Measurements from ENCODE around the gene HAS3.
"Not testable (repeated sequence)": the region's sequence is repeated elsewhere in the genome, so short reads cannot be mapped to it uniquely, and the experiment has no call there.

Gene HAS3

GRCh38 chr16:69139464-69139863 is 34.0 kb downstream of the HAS3 start:
- H3K27ac ChIP-seq, result not testable (repeated sequence)

GRCh38 chr16:69141014-69141413 is 35.6 kb downstream of the HAS3 start:
- no peak for DNase-seq (ENCODE audit: low read depth, low spot score)
- no peak overlapping the region for H3K27ac ChIP-seq

More at GRCh38 chr16:69139464-69139863, 34.0 kb downstream of the HAS3 start:
- DNase-seq (ENCODE audit: low read depth, low spot score), result not testable (repeated sequence)

GRCh38 chr16:69141936-69142335 is 36.5 kb downstream of the HAS3 start:
- H3K27ac ChIP-seq, result no peak overlapping the region
- DNase-seq (ENCODE audit: low read depth, low spot score), result no peak

- no peak overlapping the region for H3K27ac ChIP-seq
- no peak for DNase-seq (ENCODE audit: low read depth, low spot score)
Measured at GRCh38 chr16:69143116-69143515, 37.7 kb downstream of the HAS3 start.

GRCh38 chr16:69145658-69146057 is 40.2 kb downstream of the HAS3 start:
- no peak overlapping the region for H3K27ac ChIP-seq
- no peak for DNase-seq (ENCODE audit: low read depth, low spot score)

DNA sequence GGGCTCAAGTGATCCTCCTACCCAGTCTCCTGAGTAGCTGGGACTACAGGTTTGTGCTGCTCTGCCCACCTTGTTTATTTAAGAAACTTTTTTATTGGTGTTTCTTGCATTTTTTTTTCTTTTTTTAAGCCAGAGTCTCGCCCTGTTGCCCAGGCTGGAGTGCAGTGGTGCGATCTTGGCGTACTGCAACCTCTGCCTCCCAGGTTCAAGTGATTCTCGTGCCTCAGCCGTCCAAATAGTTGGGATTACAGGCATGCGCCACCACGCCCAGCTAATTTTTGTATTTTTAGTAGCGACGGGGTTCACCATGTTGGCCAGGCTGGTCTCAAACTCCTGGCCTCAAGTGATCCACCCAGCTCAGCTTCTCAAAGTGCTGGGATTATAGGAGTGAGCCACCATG is 44.2 kb downstream of the HAS3 start:
- H3K27ac ChIP-seq; DNase-seq (ENCODE audit: low read depth, low spot score): not testable (repeated sequence)

GRCh38 chr16:69150146-69150865 is 44.9 kb downstream of the HAS3 start:
- no peak overlapping the region for H3K27ac ChIP-seq
- DNase-seq (ENCODE audit: low read depth, low spot score), result no peak

DNA sequence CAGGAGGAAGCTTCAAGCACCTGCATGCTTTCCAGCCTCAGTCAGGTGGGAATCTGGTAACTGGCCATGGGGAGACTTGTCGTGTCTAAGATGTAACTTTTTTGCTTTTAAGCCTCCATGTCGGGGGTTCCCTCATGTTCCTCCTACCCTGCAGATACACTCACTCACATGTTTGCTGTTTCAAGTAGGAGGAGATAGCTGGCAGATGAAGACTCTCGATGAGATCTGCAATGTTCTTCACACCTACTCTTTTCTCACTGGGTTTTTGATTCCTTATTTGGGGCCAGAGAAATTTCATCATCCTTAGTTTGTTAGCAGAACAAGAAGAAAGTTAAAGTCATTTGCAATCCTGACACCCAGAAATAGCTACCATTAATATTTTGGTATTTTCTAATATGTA is 51.7 kb downstream of the HAS3 start:
- H3K27ac ChIP-seq, result no peak overlapping the region
- DNase-seq (ENCODE audit: low read depth, low spot score), result no peak

DNA sequence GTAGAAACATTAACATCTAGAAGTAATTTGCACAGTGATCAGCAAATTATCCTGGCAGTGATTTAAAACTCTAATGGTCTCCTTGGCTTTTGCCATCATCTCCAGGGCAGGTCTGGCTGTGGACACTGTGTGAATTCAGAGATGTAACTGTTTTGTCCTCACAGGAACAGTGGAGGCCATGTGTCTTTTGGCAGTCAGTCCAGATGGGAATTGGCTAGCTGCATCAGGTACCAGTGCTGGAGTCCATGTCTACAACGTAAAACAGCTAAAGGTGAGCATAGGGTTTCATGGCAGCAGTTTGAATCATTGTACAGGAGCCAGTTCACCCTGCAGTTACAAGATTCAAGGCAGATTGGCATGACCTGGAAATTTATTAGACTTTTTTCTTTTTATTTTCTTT is 54.7 kb downstream of the HAS3 start:
- no peak for DNase-seq (ENCODE audit: low read depth, low spot score)
- no peak overlapping the region for H3K27ac ChIP-seq

DNA sequence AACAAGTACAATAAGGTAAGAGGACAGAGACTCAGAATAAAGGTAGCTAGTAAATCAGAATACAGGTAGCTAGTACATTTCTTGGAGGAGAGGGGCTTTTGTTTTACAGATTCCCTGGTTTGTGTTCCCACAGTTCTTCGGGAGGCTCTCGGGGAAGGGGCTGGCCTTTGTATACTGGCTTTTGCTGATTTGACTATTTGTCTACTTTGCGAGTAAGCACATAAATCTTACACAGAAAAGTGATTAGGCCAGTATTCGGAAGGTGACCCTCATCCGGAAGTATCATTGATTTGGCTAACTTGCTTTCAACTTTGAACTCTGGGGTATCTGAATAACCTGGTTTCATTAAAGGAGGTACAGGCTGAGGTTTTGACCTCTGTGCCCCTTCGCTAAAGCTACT is 60.1 kb downstream of the HAS3 start:
- peak overlapping the region; percentile 54 for H3K27ac ChIP-seq
- no peak for DNase-seq (ENCODE audit: low read depth, low spot score)

- no peak for DNase-seq (ENCODE audit: low read depth, low spot score)
Measured at GRCh38 chr16:69166221-69166833, 60.9 kb downstream of the HAS3 start.

DNA sequence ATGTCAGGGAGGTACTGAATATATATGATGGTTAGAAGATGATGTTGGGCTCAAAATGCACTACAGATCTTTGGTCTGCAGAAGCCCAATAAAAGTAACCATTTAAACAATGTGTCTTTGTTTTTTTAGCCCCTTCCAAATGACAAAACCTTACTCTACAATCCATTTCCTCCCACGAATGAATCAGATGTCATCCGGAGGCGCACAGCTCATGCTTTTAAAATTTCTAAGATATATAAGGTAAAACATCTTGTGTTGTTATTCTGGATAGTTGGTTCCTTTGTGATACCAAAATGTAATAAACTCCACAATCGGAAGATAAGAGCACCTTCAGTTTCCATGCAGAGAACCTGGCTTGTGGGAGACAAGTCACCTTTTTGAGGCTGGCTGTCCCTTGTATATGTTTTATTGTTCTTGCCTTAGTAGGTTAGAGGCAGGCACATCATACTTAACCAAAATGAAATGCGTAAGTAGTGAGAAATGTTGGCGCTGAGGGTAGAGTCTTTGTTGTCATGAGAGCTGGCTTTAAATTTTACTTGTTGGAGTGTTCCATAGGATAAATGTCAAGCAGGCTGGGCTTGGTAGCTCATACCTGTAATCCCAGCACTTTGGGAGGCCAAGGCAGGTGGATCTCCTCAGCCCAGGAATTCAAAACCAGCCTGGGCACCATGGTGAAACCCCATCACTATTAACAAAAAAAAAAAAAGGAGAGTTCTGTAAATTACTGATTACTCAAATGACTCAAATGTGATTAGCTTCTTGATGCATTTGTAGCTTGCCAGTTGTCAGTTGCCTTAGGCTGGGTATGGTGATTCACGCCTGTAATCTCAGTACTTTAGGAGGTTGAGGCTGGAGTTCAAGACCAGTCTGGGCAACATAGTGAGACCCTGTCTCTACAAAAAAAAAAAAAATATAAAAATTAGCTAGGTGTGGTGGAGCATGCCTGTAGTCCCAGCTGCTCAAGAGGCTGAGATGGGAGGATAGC is 61.8 kb downstream of the HAS3 start:
- no peak for DNase-seq (ENCODE audit: low read depth, low spot score)
- H3K27ac ChIP-seq, result peak overlapping the region; percentile 54

More at GRCh38 chr16:69166221-69166833, 60.9 kb downstream of the HAS3 start:
- H3K27ac ChIP-seq, result peak overlapping the region; percentile 54

All from epithelial cell of prostate (primary cell).